ENCODE measurements around the gene PRKG1.

The PRKG1 gene

DNA sequence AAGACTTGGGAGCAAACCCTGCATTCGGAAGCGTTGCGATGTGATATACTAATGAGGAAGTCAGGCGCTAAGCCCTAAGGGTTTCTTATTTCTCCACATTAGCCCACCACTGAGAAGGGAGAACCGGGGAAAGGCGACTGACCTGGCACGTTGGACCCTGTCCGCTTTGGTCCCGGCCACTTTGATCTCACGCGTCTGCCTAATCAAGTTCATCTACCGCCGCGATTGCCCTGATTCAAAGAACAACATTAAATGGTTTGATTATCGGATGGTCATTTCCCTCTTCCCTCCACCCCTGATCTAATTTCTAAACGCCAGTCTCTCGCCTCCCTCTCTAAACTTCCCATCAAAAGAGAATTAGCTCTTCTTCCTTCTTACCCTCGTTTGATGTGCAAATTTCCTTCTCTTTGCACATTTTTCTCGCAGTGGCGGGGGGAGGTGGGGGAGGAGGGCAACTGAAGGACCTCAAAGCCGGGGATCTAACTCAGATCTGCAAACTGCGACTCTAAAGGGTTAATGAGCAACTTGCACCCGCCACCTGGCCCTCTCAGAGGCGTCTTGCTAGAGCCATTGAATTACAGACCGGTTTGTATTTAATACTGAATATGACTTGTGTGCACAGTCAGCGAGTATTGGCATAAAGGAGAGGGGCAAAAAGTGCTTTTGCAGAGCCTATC is 1239.1 kb downstream of the PRKG1 start:
- DNase-seq = no peak

DNA sequence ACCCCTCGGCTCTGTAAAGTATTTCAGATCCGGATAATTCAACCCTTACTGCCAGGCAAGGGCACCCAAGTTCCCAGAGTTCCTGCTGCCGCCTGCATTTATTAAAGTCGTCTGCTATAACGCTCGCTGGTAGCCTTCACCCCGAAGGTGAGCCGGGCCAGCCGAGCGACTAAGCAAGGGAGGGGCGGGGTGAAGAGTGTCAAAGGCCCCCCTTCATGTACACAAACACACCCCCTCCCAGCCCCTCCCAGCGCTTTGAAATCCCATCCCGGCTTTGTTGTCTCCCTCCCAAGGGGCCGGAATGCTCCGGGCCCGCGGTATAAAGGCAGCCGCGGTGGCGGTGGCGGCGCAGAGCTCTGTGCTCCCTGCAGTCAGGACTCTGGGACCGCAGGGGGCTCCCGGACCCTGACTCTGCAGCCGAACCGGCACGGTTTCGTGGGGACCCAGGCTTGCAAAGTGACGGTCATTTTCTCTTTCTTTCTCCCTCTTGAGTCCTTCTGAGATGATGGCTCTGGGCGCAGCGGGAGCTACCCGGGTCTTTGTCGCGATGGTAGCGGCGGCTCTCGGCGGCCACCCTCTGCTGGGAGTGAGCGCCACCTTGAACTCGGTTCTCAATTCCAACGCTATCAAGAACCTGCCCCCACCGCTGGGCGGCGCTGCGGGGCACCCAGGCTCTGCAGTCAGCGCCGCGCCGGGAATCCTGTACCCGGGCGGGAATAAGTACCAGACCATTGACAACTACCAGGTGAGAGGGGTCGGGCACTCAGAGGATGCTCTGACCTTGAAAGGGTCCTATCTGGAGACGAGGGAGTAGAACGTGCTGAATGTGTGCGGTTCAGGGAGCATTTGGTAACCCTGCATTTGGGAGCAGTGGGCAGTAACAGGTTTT is 1239.9 kb downstream of the PRKG1 start, which contains the start of gene DKK1:
DKK1 (plus strand) TSS at position 349 of the 889 bp plus-strand sequence; CDS start at position 503, 154 bp downstream.
- no peak for DNase-seq

DNA sequence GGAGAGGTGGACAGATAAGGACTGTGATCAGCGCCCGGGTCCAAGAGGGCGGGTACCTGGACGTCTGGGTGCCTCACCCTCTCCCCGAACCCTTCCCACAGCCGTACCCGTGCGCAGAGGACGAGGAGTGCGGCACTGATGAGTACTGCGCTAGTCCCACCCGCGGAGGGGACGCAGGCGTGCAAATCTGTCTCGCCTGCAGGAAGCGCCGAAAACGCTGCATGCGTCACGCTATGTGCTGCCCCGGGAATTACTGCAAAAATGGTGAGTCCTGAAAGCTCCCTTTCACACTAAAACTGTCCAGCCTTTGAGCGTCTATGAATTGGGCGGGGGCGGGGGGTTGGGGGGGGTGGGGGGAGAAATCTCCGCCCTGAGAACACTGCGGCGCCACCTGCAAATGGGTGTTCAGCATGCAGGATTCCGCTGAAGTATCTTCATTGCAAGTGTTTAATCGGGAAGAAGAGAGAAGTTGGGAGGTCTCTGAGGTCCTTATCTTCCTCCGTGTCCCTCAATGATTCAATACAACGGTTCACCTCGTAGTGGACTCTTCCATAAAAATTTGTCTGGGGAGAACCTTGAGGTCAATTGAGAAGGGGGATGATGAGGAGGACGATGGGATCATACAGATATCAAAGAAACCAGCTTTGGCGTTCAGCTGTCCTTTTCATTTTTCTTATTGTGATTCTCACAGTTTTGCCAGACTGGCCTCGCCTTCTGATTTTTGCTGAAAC is 1240.7 kb downstream of the PRKG1 start:
- DNase-seq = no peak

DNA sequence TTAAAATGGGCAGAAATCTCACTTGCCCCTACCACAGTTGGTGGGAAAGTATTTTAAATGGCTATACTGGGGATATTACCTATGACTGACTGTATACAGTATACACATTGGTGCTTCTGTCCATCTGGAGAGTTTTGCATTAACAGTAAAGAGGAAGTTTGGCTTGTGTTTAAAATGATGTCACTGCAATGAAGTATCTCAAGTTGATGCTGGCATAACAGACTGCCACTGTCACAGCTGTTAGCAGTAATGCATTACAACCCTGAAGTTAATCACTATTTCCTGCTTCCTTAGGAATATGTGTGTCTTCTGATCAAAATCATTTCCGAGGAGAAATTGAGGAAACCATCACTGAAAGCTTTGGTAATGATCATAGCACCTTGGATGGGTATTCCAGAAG is 1241.7 kb downstream of the PRKG1 start:
- no peak for DNase-seq

DNA sequence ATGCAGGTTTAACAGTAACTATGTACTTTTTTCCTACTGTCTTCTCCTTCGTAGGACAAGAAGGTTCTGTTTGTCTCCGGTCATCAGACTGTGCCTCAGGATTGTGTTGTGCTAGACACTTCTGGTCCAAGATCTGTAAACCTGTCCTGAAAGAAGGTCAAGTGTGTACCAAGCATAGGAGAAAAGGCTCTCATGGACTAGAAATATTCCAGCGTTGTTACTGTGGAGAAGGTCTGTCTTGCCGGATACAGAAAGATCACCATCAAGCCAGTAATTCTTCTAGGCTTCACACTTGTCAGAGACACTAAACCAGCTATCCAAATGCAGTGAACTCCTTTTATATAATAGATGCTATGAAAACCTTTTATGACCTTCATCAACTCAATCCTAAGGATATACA is 1242.2 kb downstream of the PRKG1 start:
- DNase-seq = no peak

DNA sequence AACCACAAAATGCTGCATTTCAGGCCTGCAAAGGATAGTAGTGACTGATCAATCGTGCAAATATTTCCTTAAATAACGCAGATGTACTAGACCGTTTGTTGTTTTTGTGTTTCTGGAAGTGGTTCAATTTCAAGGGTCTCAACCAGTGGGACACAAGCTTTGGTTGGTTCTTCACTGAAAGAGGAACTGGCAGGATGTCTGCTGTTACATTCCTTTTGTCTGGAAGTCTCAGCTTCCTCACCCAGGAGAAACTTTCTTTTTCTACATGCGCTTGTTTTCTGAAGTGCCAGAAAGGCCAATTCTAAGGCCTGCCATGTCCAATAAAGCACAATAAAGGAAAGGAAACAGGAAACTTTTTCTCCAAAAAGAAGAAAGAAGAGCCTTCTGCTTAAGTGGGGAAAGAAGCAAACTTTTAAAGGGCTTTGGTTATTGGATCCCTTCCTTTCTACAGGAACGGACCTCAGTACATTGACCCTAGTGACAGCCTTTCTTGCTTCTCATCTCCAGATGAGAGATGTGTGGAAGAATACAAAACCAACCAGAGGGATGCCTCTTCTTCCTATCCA is 1243.9 kb downstream of the PRKG1 start:
- no peak for DNase-seq

DNA sequence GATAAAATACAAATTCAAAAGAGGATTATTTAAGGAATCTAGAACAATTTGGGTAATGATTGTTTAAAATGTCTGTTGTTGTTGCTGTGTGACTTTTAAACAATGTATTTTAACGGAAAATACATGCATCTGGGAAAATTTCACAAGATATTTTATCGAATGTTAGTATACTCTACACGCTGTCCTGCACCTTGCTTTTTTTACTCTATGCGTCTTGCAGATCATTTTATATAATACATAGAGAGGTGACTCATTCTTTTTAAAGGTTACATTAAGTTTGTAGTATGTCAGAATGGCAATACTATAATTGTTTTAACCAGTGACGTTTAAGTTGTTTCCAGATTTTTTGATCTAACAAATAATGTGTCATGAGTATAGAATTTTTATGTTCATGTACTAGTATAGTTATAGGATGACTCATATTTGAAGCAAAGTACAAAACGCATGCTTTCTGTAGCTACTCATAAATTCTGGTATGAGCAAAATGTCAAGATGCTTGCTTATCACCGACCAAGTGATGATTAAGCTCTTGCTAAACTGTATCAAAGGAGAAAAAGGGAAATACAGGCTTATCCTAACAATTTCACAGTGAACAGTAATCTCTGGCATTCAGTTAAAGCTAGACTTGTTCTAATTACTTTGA is 1244.7 kb downstream of the PRKG1 start:
- DNase-seq = no peak

DNA sequence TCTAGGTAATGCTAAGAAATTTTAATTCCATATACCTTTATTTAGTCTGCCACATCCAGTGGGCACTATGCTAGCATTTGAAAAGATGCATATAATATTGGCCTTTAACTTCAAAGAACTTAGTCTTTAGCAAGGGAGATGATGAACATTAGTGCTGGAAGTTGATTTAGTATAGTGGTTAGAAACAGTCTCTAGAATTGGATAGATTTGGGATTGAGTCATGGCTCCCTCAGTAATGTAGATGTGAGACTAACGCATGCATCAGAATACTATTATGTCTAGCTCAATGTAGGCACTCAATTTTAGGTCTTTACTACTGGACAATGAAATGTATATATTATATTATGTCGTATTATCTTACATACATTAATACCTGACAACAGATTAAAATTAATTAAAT is 1245.6 kb downstream of the PRKG1 start:
- DNase-seq = no peak

DNA sequence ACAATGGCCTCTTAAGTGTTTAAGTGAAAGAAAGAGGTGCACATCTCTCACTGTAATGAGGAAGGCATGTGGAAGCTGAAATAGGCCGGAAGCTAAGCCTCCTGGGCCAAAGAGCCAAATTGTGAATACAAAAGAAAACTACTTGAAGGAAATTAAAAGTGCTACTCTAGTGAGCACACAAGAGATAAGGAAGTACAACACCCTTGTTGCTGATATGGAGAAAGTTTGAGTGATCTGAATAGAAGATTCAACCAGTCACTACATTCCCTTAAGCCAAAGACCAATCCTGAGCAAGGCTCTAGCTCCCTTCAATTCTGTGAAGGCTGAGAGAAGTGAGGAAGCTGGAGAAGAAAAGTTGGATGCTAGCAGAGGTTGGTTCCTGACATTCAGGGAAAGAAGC is 1248.0 kb downstream of the PRKG1 start:
- no peak for DNase-seq

DNA sequence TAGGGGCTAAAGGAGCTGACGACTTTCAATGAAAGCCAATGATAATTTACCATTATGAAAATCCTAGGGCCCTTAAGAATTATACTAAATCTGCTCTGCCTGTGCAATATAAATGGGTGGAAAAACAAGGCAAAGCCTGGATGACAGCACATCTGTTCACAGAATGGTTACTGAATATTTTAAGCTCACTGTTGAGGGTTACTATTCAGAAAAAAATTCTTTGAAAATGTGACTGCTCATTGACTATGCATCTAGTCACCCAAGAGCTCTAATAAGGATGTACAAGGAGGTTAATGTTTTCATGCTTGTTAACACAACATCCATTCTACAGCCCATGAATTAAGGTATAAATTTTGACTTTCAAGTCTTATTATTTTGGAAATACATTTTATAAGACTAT is 1248.6 kb downstream of the PRKG1 start:
- DNase-seq = no peak

DNA sequence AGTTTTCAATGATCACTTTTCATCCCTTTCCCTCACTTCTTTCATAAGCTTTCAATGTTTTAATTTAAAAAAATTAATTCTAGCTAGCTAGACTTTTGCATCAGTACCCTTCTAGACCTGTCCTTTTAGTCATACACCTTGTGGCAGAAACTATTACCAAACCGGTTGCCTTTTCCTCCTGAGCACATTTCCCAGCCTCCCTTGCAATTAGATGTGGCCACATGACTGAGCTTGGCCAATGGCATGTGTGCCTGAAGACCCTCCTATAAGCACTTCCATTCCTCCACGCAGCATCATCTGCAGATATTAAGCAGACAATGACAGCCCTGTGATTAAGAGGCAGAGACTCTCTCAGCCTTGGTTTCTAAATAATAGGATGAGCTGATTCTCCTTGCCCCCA is 1252.1 kb downstream of the PRKG1 start:
- no peak for DNase-seq

DNA sequence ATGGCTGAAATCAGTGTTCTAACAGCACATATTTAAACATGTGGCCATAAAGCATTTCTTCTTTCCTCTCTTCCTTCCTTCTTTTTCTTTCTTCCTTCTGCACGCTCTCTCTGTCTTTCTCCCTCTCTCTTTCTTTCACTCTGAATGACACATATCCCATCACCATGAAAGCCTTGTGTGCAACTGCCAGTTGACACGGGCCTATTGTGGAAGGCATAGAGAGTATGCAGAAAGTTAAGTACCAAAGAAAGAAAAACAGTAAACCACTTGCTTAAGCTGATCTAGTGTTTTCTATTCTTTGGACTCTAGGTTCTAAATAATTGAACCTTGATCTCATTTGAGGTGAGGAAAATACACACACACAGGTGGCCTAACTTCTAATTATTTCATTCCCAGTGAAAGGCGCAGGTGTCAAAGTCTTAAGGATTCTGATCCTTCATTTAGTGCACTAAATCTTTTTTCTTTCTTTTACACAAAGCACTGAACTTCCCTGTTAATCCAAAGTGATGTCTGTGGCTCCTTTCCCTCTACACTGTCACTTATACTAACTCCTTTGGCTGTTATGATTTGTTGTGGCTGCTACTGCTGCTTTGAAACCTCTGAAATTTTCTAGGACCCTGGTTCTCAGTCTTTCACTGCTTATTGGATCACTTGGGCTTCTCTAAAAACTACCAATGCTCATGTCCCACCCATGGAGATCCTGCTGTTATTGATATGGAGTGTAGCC is 1257.5 kb downstream of the PRKG1 start:
- DNase-seq = no peak

DNA sequence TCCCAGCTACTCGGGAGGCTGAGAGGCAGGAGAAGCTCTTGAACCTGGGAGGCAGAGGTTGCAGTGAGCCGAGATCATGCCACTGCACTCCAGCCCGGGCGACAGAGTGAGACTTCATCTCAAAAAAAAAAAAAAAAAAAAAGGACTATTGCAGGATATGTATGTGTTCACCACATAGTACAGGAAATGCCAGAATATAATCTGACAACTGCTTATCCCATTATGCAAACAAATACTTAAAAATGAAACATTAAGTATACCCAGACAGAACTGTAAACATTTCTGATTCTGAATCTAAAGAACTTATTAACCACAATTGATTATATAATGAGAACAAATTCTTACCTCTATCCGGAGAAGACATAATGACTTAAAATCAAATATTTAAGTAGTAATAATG is 1258.5 kb downstream of the PRKG1 start:
- DNase-seq = no peak

DNA sequence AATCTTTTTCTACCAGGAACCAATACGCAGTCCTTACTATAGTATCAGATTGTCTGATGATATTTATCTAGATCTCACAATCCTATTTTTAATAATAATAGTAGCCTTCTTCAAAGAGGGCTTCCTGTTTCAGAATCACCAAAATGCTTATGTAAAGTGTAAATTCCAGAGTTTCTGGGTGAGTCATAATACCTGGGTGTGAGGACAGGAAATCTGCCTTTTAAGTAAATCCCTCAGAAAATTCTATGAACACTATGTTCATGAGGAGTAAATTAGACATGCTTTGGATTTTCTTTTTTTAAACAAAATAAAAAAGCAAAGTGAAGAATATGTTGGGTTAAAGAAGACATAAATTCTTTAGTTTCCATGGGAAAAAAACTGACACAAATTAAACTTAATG is 1260.3 kb downstream of the PRKG1 start:
- DNase-seq = no peak

DNA sequence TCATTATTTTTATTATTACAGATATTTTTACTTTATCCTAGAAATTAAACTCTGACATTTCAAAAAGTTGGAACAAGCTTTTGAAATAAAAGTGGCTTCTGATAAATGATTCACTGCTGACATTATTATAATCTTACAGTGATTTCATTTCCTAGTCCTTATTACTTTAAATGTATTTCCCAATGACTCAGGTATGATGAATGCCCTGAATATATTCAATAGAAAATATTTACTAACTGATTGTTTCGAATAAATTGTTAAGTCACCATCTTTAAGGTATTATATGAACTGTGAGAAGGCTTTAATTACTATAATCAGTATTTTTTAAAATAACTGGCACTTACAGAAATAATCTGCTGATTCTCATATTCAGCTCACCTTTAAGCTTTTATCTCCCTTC is 1261.4 kb downstream of the PRKG1 start:
- no peak for DNase-seq

DNA sequence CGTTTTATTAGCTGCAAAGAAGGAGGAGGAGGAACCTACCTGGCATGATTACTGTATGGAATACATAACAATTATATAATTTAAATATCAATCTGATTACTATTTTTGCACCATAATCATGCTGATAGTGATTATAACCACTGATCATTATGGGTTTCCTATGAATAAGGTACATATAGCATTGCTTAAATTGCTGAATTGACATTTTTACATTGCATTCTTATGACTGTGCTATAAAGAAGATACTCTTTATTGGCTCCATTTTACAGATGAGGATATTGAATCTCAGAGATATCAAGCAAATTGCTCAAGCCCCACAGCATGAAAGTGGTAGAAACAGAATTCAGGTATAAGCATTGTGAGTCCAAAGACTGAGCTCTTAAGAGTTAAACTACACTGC is 1262.9 kb downstream of the PRKG1 start:
- DNase-seq = no peak

DNA sequence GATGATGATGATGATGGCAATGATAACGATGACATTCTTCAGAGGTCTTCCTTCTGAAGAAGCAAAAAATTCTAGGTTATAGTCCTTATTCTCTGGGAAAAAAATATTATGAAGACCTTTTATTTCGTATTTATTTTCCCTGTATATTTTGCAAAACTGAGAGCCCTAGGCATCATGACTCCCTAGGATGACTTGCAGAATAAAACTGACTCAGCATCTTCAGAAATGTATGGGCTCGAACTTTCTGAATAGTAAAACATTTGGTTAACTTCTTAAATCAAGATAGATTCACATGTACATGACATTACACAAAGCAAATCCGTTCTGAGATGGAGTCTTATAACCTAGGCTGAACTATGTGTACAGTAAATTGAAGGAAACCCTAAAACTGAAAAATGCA is 1269.2 kb downstream of the PRKG1 start:
- no peak for DNase-seq

DNA sequence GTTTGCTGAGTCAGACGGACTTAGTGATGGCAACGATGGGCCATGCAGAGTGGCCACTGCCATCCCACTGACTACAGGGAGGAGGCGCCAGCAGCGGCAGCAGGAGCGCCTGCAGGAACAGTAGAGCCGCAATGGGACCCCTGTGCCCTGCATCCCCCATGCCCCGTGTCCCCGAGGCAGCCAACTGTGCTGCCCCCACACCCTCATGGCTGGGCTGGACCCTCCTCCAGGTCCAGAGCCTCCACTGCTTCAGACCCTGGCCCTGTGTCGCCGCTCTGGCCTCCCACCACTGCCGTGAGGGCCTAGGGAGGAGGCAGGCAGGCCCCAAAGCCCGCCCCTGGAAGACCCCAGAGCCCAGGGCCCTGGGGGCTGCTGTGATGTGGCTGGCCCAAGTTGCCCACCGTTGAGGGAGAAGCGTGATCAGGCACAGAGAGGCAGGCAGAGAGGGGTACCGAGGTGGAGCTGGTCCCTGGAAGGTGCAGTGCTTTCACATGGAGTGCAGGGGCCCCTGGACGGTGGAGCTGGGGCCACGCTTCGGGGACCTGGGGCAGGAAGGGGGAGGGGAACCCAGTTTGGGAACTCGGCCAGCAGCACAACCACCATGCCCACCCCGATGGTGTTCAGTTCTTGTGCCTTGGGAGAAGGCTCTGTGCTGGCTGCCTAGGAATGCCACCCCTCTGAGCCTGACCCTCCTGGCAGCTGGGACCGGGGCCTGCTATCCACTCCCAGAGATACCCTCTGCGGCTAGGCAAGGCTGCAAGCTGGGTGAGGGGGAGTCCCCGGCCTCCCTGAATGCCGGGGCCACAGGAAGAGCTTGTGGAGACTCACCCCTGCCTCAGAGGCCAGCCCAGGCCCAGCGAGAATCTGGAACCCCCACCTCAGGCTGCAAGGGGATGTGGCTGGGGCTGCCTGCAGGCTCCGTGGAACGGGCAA is 1272.4 kb downstream of the PRKG1 start:
- DNase-seq = no peak

DNA sequence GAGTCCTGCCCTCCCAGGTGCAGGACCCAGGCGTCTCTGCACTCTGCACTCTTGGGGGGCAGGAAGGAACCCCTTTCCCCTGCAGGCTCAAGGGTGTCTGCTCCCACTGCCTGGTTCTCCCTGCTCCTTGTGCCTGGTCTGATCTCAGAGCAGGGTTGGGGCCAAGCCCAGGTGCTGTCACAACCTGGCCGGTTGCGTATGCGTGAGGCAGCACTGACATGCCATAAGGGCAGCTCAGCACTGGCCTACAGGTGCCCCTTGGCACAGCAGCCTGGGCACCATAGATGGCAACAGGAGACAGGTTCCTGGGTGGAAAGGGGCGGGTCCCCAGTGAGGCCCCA is 1273.0 kb downstream of the PRKG1 start:
- DNase-seq = no peak
